IPS DF 6.9 (cell line): ENCODE data around the gene CCNY.
"Not testable (repeated sequence)": the region's sequence is repeated elsewhere in the genome, so short reads cannot be mapped to it uniquely, and the experiment has no call there.

Experiments used
- DNase-seq: peaks from one replicate; pipeline ENCODE4 v3.0.0-alpha.2; 2013; ENCODE audit warnings: low read depth, low spot score
- H3K27ac ChIP-seq: one replicate; pipeline ENCODE4 v1.5.1; 2013; ENCODE audit warnings: low read length, control low read depth
- H3K27me3 ChIP-seq: 2 replicates; pipeline ENCODE4 v1.6.1; 2013; ENCODE audit warnings: mild to moderate bottlenecking, low read length; ENCODE audit not compliant: control insufficient read depth, insufficient read depth
- H3K36me3 ChIP-seq: 2 replicates; pipeline ENCODE4 v1.6.1; 2013; ENCODE audit warnings: low read length; ENCODE audit not compliant: control insufficient read depth, insufficient read depth
- H3K4me1 ChIP-seq: 2 replicates; pipeline ENCODE4 v1.6.1; 2013; ENCODE audit warnings: low read length; ENCODE audit not compliant: control insufficient read depth, insufficient read depth
- H3K4me3 ChIP-seq: 2 replicates; pipeline ENCODE4 v1.5.1; 2013; ENCODE audit warnings: mild to moderate bottlenecking, low read length
- H3K9me3 ChIP-seq: 2 replicates; pipeline ENCODE4 v1.6.1; 2013; ENCODE audit warnings: low read length, inconsistent platforms; ENCODE audit not compliant: control insufficient read depth, insufficient read depth
- WGBS: extraction: QIAGEN DNeasy Blood & Tissue Kit; methylation state at CpG from one replicate; pipeline ENCODE4 v1.1.7; 2013; ENCODE audit warnings: mixed read lengths, missing lambda C conversion rate; ENCODE audit not compliant: insufficient read length, insufficient coverage; 5-methylcytosine and 5-hydroxymethylcytosine counted together

The CCNY gene

GRCh38 chr10:35336084-35336831 is at the start of gene CCNY:
Gene CCNY (plus strand): TSS chr10:35336509. CDS start chr10:35337054, 545 bp downstream.
- Histone ChIP-seq H3K27me3 (no peaks in the 10 kb centered on the region), H3K27ac (no peak within 1 kb of the TSS), H3K9me3 (no peaks in the 10 kb centered on the region), H3K4me1 (no peaks in the 10 kb centered on the region; the same call in 1 of the 2 replicates), H3K4me3 (peak within 1 kb of the TSS; percentile 94), H3K36me3 (no peaks in the 10 kb centered on the region)
- DNase-seq = no peak
- no CpG with 5 or more reads among the region's 109 CpGs for WGBS

GRCh38 chr10:35289198-35289597 is 47.1 kb upstream of the CCNY start:
- Histone ChIP-seq H3K27ac (no peak overlapping the region), H3K27me3 (no peaks in the 10 kb centered on the region), H3K9me3 (no peaks in the 10 kb centered on the region), H3K4me3 (no peak overlapping the region), H3K36me3 (no peaks in the 10 kb centered on the region), H3K4me1 (no peaks in the 10 kb centered on the region)
- DNase-seq = no peak
- no CpG with 5 or more reads among the region's 1 CpG for WGBS

GRCh38 chr10:35294506-35294905 is 41.8 kb upstream of the CCNY start:
- Histone ChIP-seq H3K27ac (no peak overlapping the region), H3K9me3 (no peaks in the 10 kb centered on the region), H3K4me3 (no peak overlapping the region), H3K27me3 (no peaks in the 10 kb centered on the region), H3K4me1 (no peaks in the 10 kb centered on the region), H3K36me3 (no peaks in the 10 kb centered on the region)
- no peak for DNase-seq
- no CpG with 5 or more reads among the region's 1 CpG for whole genome bisulfite sequencing

GRCh38 chr10:35299016-35299415 is 37.3 kb upstream of the CCNY start:
- no CpG with 5 or more reads among the region's 3 CpGs for WGBS
- no peaks in the 10 kb centered on the region for H3K36me3 ChIP-seq
- no peaks in the 10 kb centered on the region for H3K4me1 ChIP-seq
- H3K27ac ChIP-seq = no peak overlapping the region
- H3K4me3 ChIP-seq = no peak overlapping the region
- DNase-seq = no peak
- no peaks in the 10 kb centered on the region for H3K9me3 ChIP-seq
- H3K27me3 ChIP-seq = no peaks in the 10 kb centered on the region

- no peaks in the 10 kb centered on the region for H3K27me3 ChIP-seq
- WGBS = no CpG with 5 or more reads among the region's 11 CpGs
- H3K4me1 ChIP-seq = no peaks in the 10 kb centered on the region
- no peak overlapping the region for H3K27ac ChIP-seq
- H3K4me3 ChIP-seq = no peak overlapping the region
- no peaks in the 10 kb centered on the region for H3K36me3 ChIP-seq
- DNase-seq = no peak
- H3K9me3 ChIP-seq = no peaks in the 10 kb centered on the region
Measured at GRCh38 chr10:35300063-35300699, 36.1 kb upstream of the CCNY start.

GRCh38 chr10:35304649-35305048 is 31.7 kb upstream of the CCNY start:
- Histone ChIP-seq H3K9me3 (no peaks in the 10 kb centered on the region), H3K36me3 (no peaks in the 10 kb centered on the region), H3K4me1 (no peaks in the 10 kb centered on the region), H3K27ac (no peak overlapping the region), H3K27me3 (no peaks in the 10 kb centered on the region), H3K4me3 (no peak overlapping the region)
- no peak for DNase-seq
- WGBS = no CpG with 5 or more reads among the region's 2 CpGs

GRCh38 chr10:35306852-35307251 is 29.5 kb upstream of the CCNY start:
- no peaks in the 10 kb centered on the region for H3K9me3 ChIP-seq
- H3K27ac ChIP-seq = no peak overlapping the region
- H3K27me3 ChIP-seq = no peaks in the 10 kb centered on the region
- H3K4me3 ChIP-seq = no peak overlapping the region
- DNase-seq = no peak
- no peaks in the 10 kb centered on the region for H3K36me3 ChIP-seq
- no peaks in the 10 kb centered on the region for H3K4me1 ChIP-seq
- no CpG with 5 or more reads among the region's 9 CpGs for WGBS

- no peak overlapping the region for H3K27ac ChIP-seq
- H3K4me1 ChIP-seq = no peaks in the 10 kb centered on the region
- DNase-seq = no peak
- H3K4me3 ChIP-seq = no peak overlapping the region
- no peaks in the 10 kb centered on the region for H3K9me3 ChIP-seq
- no CpG with 5 or more reads among the region's 10 CpGs for WGBS
- H3K27me3 ChIP-seq = no peaks in the 10 kb centered on the region
- H3K36me3 ChIP-seq = no peaks in the 10 kb centered on the region
Measured at GRCh38 chr10:35307297-35307696, 29.0 kb upstream of the CCNY start.

- no peaks in the 10 kb centered on the region for H3K27me3 ChIP-seq
- no peak overlapping the region for H3K27ac ChIP-seq
- no peaks in the 10 kb centered on the region for H3K4me1 ChIP-seq
- H3K36me3 ChIP-seq = no peaks in the 10 kb centered on the region
- no peak for DNase-seq
- no peak overlapping the region for H3K4me3 ChIP-seq
- no CpG with 5 or more reads among the region's 2 CpGs for WGBS
- no peaks in the 10 kb centered on the region for H3K9me3 ChIP-seq
Measured at GRCh38 chr10:35308809-35309208, 27.5 kb upstream of the CCNY start.

GRCh38 chr10:35314142-35314541 is 22.2 kb upstream of the CCNY start:
- not testable (repeated sequence) for H3K4me1 ChIP-seq, H3K36me3 ChIP-seq, H3K4me3 ChIP-seq, H3K9me3 ChIP-seq, DNase-seq, H3K27ac ChIP-seq, H3K27me3 ChIP-seq
- no CpG with 5 or more reads among the region's 2 CpGs for WGBS

- not testable (repeated sequence) for H3K9me3 ChIP-seq, H3K27me3 ChIP-seq, H3K36me3 ChIP-seq, H3K4me1 ChIP-seq, DNase-seq, H3K27ac ChIP-seq, H3K4me3 ChIP-seq
Measured at GRCh38 chr10:35315235-35315634, 21.1 kb upstream of the CCNY start.
